GM18505 (cell line): ENCODE measurements around the gene CEP63.
"Not testable (repeated sequence)": the region's sequence is repeated elsewhere in the genome, so short reads cannot be mapped to it uniquely, and the experiment has no call there.

Experiments
- ATAC-seq: cut with Tn5 transposase; IDR thresholded peaks from one replicate; pipeline ENCODE4 v1.9.1; 2021; ENCODE audit not compliant: unreplicated experiment
- POLR2A ChIP-seq: IDR thresholded peaks from 4 replicates; pipeline ENCODE4 v1.6.1; 2011; ENCODE audit warnings: borderline replicate concordance; ENCODE audit not compliant: insufficient read depth, insufficient read length; ENCODE audit errors: extremely low read depth

Gene CEP63

DNA sequence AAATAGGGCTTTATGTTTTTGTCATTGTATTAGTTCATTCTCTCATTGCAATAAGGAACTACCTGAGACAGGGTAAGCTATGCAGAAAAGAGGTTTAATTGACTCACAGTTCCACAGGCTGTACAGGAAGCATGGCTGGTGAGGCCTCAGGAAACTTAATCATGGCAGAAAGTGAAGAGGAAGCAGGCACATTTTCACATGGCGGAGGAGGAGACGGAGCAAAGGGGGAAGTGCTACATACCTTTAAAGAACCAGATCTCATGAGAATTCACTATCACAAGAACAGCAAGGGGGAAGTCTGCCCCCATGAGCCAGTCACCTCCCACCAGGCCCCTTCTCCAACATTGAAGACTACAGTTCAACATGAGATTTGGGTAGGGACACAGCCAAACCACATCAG is 25.6 kb downstream of the CEP63 start:
- no peak for TF ChIP-seq POLR2A
- no peak for ATAC-seq

DNA sequence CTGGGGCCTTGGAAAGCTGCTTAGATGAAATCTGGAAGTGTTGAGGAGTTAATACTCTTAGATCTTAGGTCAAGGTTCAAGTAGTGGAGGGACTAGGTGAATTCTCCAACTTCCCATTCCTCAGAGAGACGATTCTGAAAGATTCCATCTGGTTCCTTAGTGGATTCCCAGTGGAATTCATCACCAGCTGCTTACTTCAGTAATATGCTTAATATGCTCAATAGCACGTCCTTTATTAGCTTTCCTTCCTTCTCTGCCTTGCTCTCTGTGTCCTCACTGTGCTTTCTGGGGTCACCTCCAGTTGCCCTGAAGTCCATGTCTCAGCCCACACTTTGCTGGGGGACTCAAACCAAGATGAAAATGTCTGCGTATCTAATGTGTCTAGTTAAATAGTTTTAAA is 31.0 kb downstream of the CEP63 start:
- TF ChIP-seq POLR2A: no peak
- no peak for ATAC-seq

DNA sequence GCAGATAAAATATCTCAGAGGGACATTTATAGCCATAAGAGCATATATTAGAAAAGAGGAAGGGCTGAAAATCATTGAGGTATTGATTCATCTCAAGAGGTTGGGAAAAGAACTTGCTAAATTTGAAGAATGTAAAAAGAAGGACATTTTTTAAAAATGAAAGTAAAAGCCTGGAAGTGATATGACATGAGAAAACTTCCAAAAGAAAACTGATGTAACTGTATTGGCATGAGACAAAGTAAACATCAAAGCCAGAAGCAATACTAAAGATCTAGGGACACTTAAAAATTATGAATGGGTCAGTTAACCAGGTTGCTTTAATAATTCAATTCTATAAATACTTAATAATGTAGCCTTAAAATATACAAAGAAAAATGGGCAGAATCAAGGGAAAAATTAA is 31.9 kb downstream of the CEP63 start:
- no peak for ATAC-seq
- TF ChIP-seq POLR2A: no peak

DNA sequence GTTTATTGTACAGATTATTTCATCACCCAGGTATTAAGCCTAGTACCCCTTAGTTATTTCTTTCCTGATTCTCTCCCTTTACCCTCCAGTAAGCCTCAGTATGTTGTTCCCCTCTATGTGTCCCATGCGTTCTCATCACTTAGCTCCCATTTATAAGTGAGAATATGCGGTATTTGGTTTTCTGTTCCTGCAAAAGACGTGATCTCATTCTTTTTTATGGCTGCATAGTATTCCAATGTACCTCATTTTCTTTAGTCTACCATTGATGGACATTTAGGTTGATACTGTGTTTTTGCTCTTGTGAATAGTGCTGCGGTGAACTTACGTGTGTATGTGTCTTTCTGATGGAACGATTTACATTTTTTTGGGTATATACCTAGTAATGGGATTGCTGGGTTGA is 36.7 kb downstream of the CEP63 start:
- ATAC-seq: no peak
- no peak for TF ChIP-seq POLR2A

- no peak for ATAC-seq
- TF ChIP-seq POLR2A: no peak
Observed at GRCh38 chr3:134525293-134525692, 39.4 kb downstream of the CEP63 start.

- TF ChIP-seq POLR2A: no peak
- ATAC-seq: no peak
Observed at GRCh38 chr3:134526319-134526718, 40.5 kb downstream of the CEP63 start.

DNA sequence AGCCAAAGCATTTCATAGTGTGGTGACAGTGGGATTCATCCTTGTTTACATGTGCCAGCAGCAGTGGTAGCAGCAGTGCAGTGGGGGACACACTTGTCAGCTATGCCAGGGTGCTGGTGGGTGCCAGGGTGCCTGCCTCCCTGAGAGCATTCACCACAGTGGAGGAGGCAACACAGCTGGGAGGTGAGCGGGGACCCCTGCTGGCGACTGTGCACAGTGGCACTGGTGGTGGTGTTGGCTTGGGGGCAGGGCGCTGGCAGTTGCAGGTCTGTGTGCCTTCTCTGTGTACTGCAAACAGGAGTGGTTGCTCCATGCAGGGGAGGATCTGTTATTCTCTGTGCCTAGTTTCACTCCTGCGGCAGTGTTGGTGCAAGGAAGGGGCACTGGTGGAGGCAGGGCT is 41.2 kb downstream of the CEP63 start:
- no peak for TF ChIP-seq POLR2A
- no peak for ATAC-seq

GRCh38 chr3:134527538-134528186 is 41.8 kb downstream of the CEP63 start:
- no peak for ATAC-seq
- TF ChIP-seq POLR2A: no peak

- ATAC-seq: no peak
Observed at GRCh38 chr3:134533493-134533892, 47.6 kb downstream of the CEP63 start.

GRCh38 chr3:134535186-134535970 is 49.5 kb downstream of the CEP63 start:
- no peak for ATAC-seq
- TF ChIP-seq POLR2A: no peak

More at GRCh38 chr3:134533493-134533892, 47.6 kb downstream of the CEP63 start:
- TF ChIP-seq POLR2A: no peak

- no peak for ATAC-seq
- no peak for TF ChIP-seq POLR2A
Observed at GRCh38 chr3:134536781-134537180, 50.9 kb downstream of the CEP63 start.

- no peak for ATAC-seq
- TF ChIP-seq POLR2A: no peak
Observed at GRCh38 chr3:134542287-134542958, 56.6 kb downstream of the CEP63 start.

DNA sequence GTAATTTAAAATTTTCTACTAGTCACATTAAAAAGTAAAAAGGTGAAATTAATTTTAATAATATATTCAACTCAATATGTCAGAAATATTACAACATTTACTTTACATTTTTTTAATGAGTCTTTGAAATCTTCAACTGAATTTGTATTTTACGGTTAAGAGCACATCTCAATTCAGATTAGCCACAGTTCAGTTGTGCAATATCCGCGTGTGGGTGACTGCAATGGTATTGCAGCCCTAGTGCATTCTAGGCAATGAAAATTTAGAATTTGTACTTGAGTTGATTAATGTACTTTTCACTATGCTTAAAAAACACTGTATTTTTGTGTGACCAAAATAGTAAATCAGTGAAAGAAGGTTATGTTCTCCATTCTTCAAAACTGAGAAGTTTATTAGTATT is 57.3 kb downstream of the CEP63 start:
- no peak for TF ChIP-seq POLR2A
- no peak for ATAC-seq

GRCh38 chr3:134544316-134544715 is 58.5 kb downstream of the CEP63 start:
- ATAC-seq: no peak
- no peak for TF ChIP-seq POLR2A

- ATAC-seq: not testable (repeated sequence)
Observed at GRCh38 chr3:134544783-134545182, 58.9 kb downstream of the CEP63 start.
